ENCODE measurements around the gene PDGFD. TPM values are rescaled to one million over a fixed set of nuclear protein-coding genes. Genes with fewer than 3 reads are reported as not detected.

The PDGFD gene
- total RNA-seq, 1 donor = 32.4 TPM

GRCh38 chr11:103863497-103863896, 300.4 kb downstream of the PDGFD start:
- H3K4me3 ChIP-seq (ENCODE audit: low read depth, low read length) = no peak overlapping the region
- DNase-seq (ENCODE audit: low read depth) = peak; percentile 69
- TF ChIP-seq CTCF (IDR thresholded peaks at IDR 0.05; ENCODE audit: insufficient read depth, low read length) = no peak

GRCh38 chr11:103862802-103863174, 301.2 kb downstream of the PDGFD start:
- DNase-seq (ENCODE audit: low read depth) = no peak
- TF ChIP-seq CTCF (IDR thresholded peaks at IDR 0.05; ENCODE audit: insufficient read depth, low read length) = no peak
- no peak overlapping the region for H3K4me3 ChIP-seq (ENCODE audit: low read depth, low read length)

GRCh38 chr11:103862094-103862801, 301.7 kb downstream of the PDGFD start:
- no peak for TF ChIP-seq CTCF (IDR thresholded peaks at IDR 0.05; ENCODE audit: insufficient read depth, low read length)
- H3K4me3 ChIP-seq (ENCODE audit: low read depth, low read length) = no peak overlapping the region
- DNase-seq (ENCODE audit: low read depth) = no peak

Other genes starting within 250 kb of the PDGFD start
- gene DDI1, start 127.5 kb downstream of the PDGFD start, total RNA-seq (ENCODE audit: low replicate concordance) = not detected in 2 replicates